AG09309 (cell line): ENCODE data around the gene KIFC1.

Source experiments
- DNase-seq: peaks from one replicate; pipeline ENCODE4 v3.0.0-alpha.2; 2010; ENCODE audit warnings: low read depth
- H3K4me3 ChIP-seq: 2 replicates; pipeline ENCODE4 v1.5.1; 2011; ENCODE audit warnings: mild to moderate bottlenecking, low read depth, low read length, moderate library complexity; ENCODE audit not compliant: control insufficient read depth
- CTCF ChIP-seq: IDR thresholded peaks from 2 replicates; pipeline ENCODE4 v1.5.1; 2011; ENCODE audit warnings: mild to moderate bottlenecking, low read depth, low read length, inconsistent platforms; ENCODE audit not compliant: insufficient read depth, control insufficient read depth; ENCODE audit errors: missing control alignments

The KIFC1 gene

GRCh38 chr6:33440649-33441309, 49.2 kb downstream of the KIFC1 start:
- DNase-seq: no peak
- no peak for TF ChIP-seq CTCF
- no peak overlapping the region for H3K4me3 ChIP-seq

GRCh38 chr6:33441457-33441856, 49.8 kb downstream of the KIFC1 start:
- H3K4me3 ChIP-seq: no peak overlapping the region
- no peak for TF ChIP-seq CTCF
- DNase-seq: no peak

- TF ChIP-seq CTCF: no peak
- no peak for DNase-seq
- no peak overlapping the region for H3K4me3 ChIP-seq
These were observed 50.7 kb downstream of the KIFC1 start for GRCh38 chr6:33442283-33442682.

- TF ChIP-seq CTCF: no peak
- no peak overlapping the region for H3K4me3 ChIP-seq
- DNase-seq: no peak
These were observed 51.4 kb downstream of the KIFC1 start for GRCh38 chr6:33443025-33443424.

- DNase-seq: no peak
- TF ChIP-seq CTCF: no peak
- H3K4me3 ChIP-seq: no peak overlapping the region
These were observed 52.2 kb downstream of the KIFC1 start for GRCh38 chr6:33443619-33444504.

GRCh38 chr6:33445119-33445603, 53.5 kb downstream of the KIFC1 start:
- H3K4me3 ChIP-seq: no peak overlapping the region
- DNase-seq: no peak
- no peak for TF ChIP-seq CTCF
